ENCODE results near the gene ARHGEF4. TPM values are rescaled to one million over a fixed set of nuclear protein-coding genes. Genes with fewer than 3 reads are reported as not detected.

Gene ARHGEF4
- total RNA-seq, 1 experiment from 2014 or later = 21.8 TPM

GRCh38 chr2:130827502-130828251 is 9.0 kb upstream of the ARHGEF4 start:
- ATAC-seq = peak; percentile 13; the same call in 1 of the 2 replicates
- Mint-ChIP-seq H3K27ac (no peak overlapping the region), H3K9me3 (no peaks in the 10 kb centered on the region), H3K4me1 (peaks cover 9% of the 10 kb centered on the region), H3K4me3 (no peak overlapping the region), H3K36me3 (no peaks in the 10 kb centered on the region), H3K27me3 (ENCODE audit: low read depth) (peaks cover 3% of the 10 kb centered on the region; the same call in 1 of the 2 replicates)
- ChIA-PET CTCF (interaction anchor here (1.6 to 1.9 kb wide), 2 partner anchors 7 to 9 kb away, joined by 6 read pairs; partner anchors contain the start of gene ARHGEF4), POLR2A (no interaction called here)
- DNase-seq (ENCODE audit: low spot score) = no peak
- TF ChIP-seq E2F5 (CRISPR knock-in tag; IDR thresholded peaks at IDR 0.05) = no peak
- TF ChIP-seq FOXJ3 (CRISPR knock-in tag; IDR thresholded peaks at IDR 0.05; ENCODE audit: borderline replicate concordance) = no peak
- no peak for TF ChIP-seq IRF2 (CRISPR knock-in tag; IDR thresholded peaks at IDR 0.05; ENCODE audit: borderline replicate concordance, low read depth)
- no peak for TF ChIP-seq ZNF281 (CRISPR knock-in tag; IDR thresholded peaks at IDR 0.05)
- TF ChIP-seq ZNF423 (CRISPR knock-in tag; IDR thresholded peaks at IDR 0.05) = no peak
- no peak for TF ChIP-seq ZNF671 (CRISPR knock-in tag; IDR thresholded peaks at IDR 0.05)
- TF ChIP-seq NFYB (CRISPR knock-in tag; conservative IDR thresholded peaks at IDR 0.05; ENCODE audit: low read depth) = no peak
- TF ChIP-seq NFE2L1 (CRISPR knock-in tag; IDR thresholded peaks at IDR 0.05) = no peak
- no peak for TF ChIP-seq GRHL2 (CRISPR knock-in tag; IDR thresholded peaks at IDR 0.05; ENCODE audit: insufficient replicate concordance, severe bottlenecking)
- no peak for TF ChIP-seq ZMAT4 (CRISPR knock-in tag; IDR thresholded peaks at IDR 0.05)
- TF ChIP-seq CTCF (IDR thresholded peaks at IDR 0.05) = no peak
- no peak for TF ChIP-seq ZNF532 (CRISPR knock-in tag; IDR thresholded peaks at IDR 0.05; ENCODE audit: borderline replicate concordance)
- no peak for TF ChIP-seq CREB1 (CRISPR knock-in tag; IDR thresholded peaks at IDR 0.05)
- no peak for TF ChIP-seq TEAD4 (CRISPR knock-in tag; IDR thresholded peaks at IDR 0.05)
- TF ChIP-seq ZNF317 (CRISPR knock-in tag; IDR thresholded peaks at IDR 0.05; ENCODE audit: borderline replicate concordance, low read depth) = no peak
- TF ChIP-seq PRDM15 (CRISPR knock-in tag; IDR thresholded peaks at IDR 0.05) = no peak
